Measurements from ENCODE around the gene CALML3.
"Not testable (repeated sequence)": the region's sequence is repeated elsewhere in the genome, so short reads cannot be mapped to it uniquely, and the experiment has no call there.

The CALML3 gene

DNA sequence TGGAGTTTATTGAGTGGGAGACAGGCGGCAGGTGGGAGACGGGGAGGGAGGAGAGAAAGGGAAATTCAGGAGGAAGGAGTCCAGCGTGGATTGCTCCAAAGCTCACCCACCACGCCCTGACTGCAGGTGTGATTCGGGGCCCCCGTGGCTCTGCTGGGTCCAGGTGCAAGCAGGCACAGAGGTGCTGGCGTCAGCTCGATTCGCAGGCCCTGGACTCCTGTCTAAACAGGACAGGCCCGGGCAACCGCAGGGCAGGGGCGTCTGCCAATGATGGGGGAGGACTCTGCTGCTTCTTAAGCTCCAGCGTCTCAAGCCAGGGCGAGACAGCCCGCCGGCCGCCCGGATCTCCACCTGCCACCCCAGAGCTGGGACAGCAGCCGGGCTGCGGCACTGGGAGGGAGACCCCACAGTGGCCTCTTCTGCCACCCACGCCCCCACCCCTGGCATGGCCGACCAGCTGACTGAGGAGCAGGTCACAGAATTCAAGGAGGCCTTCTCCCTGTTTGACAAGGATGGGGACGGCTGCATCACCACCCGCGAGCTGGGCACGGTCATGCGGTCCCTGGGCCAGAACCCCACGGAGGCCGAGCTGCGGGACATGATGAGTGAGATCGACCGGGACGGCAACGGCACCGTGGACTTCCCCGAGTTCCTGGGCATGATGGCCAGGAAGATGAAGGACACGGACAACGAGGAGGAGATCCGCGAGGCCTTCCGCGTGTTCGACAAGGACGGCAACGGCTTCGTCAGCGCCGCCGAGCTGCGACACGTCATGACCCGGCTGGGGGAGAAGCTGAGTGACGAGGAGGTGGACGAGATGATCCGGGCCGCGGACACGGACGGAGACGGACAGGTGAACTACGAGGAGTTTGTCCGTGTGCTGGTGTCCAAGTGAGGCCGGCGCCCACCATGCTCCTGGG is at the start of gene CALML3:
Gene CALML3, plus strand, starts transcription at position 321 of the 920 bp plus-strand sequence. Its CDS starts 125 bp downstream, at position 446.
- H3K4me3 ChIP-seq (ENCODE audit: low read depth, low read length): no peak within 1 kb of the TSS
- TF ChIP-seq, protein P1, sequence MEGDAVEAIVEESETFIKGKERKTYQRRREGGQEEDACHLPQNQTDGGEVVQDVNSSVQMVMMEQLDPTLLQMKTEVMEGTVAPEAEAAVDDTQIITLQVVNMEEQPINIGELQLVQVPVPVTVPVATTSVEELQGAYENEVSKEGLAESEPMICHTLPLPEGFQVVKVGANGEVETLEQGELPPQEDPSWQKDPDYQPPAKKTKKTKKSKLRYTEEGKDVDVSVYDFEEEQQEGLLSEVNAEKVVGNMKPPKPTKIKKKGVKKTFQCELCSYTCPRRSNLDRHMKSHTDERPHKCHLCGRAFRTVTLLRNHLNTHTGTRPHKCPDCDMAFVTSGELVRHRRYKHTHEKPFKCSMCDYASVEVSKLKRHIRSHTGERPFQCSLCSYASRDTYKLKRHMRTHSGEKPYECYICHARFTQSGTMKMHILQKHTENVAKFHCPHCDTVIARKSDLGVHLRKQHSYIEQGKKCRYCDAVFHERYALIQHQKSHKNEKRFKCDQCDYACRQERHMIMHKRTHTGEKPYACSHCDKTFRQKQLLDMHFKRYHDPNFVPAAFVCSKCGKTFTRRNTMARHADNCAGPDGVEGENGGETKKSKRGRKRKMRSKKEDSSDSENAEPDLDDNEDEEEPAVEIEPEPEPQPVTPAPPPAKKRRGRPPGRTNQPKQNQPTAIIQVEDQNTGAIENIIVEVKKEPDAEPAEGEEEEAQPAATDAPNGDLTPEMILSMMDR (IDR thresholded peaks at IDR 0.05; ENCODE audit: low read depth, low read length, missing control alignments): no peak
- no peak for DNase-seq (ENCODE audit: low read depth)

DNA sequence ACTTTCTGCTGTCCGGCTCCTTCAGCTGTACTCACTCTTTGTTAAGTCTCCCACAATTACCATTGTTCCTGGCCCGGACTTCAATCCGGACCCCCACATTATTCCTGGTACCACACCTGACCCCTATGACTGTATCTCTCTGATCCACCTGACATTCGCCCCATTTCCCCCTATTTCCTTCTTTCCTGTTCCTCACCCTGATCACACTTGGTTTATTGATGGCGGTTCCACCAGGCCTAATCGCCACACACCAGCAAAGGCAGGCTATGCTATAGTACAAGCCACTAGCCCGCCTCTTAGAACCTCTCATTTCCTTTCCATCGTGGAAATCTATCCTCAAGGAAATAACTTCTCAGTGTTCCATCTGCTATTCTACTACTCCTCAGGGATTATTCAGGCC is 49.7 kb upstream of the CALML3 start:
- H3K4me3 ChIP-seq (ENCODE audit: low read depth, low read length); DNase-seq (ENCODE audit: low read depth): not testable (repeated sequence)

DNA sequence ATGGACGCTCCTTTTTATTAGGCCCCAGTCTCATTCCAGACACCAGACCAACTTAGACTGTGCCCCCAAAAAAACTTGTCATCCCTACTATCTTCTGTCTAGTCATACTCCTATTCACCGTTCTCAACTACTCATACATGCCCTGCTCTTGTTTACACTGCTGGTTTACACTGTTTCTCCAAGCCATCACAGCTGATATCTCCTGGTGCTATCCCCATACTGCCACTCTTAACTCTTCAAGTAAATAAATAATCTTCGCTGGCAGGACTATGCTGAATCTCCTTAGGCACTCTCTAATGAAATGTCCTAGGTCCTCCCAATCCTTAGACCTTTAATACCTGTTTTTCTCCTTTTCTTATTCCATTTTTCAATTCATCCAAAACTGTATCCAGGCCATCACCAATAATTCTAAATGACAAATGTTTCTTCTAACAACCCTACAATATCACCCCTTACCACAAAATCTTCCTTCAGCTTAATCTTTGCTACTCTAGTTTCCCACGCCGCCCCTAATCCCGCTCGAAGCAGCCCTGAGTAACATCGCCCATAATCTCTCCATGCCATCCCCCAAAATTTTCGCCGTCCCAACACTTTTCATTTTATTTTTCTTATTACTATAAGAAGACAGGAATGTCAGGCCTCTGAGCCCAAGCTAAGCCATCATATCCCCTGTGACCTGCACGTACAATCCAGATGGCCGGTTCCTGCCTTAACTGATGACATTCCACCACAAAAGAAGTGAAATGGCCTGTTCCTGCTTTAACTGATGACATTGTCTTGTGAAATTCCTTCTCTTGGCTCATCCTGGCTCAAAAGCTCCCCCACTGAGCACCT is 48.6 kb upstream of the CALML3 start:
- H3K4me3 ChIP-seq (ENCODE audit: low read depth, low read length); DNase-seq (ENCODE audit: low read depth): not testable (repeated sequence)

DNA sequence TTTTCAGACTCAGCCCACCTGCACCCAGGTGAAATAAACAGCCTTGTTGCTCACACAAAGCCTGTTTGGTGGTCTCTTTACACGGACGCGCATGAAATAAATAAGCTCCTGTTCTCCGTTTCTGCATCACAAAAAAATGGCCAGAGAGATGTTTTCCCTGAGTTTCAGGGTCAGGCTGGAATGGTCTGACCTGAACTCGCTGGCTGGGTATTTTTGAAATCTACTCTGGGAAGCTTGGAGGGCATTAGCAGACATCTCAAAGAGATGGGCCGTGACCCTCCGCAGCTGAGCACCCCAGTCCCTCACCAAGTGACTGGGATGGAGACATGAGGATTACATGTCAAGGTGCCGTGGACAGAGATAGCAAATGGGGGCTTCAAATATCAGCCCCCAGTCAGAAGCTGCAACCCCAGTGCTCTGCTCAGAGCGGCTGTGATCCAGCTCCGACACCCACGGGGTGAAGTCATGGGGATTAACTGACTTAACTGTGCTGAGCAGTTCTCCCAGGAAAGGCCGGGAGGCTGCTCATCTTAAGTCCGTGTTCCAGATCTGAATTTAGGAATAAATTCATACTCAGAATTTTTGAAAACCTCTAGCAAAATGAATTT is 47.7 kb upstream of the CALML3 start:
- H3K4me3 ChIP-seq (ENCODE audit: low read depth, low read length): no peak overlapping the region
- DNase-seq (ENCODE audit: low read depth): no peak
- TF ChIP-seq, protein P1 (IDR thresholded peaks at IDR 0.05; ENCODE audit: low read depth, low read length, missing control alignments): no peak

DNA sequence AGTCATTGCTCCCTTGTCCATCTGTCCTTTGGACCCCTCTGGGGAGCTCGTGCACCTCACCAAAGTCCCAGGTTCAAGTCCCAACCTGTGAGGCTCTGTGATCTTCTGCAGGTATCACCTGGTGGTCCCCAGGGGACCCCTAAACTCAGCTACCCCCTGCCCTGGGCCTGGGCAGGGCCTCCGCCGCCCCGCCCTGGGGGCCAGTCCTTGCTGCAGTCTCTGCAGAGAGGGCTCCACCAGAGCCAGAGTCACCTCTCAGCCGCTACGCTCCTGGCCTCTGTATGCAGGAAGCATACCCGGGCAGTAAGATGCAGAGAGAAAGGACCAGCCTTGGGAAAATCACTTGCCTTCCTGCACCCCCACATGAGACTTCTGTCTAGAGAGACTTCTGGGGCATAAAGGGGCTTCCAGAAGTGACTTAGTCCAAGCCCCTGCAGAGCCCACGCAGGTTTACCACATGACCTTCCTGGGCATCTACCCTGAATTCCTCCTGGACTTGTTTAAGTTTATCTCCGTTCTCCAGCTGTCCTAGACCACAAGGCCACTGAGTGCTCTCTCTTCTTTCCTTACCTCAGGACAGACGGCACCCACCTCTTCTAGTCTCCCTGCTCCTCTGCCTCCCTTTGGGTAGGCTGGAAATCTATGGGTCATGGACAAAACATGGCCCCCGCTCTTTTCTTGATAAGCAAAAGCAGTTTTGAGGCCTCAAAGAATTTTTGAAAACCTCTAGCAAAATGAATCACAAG is 46.6 kb upstream of the CALML3 start:
- DNase-seq (ENCODE audit: low read depth): no peak

DNA sequence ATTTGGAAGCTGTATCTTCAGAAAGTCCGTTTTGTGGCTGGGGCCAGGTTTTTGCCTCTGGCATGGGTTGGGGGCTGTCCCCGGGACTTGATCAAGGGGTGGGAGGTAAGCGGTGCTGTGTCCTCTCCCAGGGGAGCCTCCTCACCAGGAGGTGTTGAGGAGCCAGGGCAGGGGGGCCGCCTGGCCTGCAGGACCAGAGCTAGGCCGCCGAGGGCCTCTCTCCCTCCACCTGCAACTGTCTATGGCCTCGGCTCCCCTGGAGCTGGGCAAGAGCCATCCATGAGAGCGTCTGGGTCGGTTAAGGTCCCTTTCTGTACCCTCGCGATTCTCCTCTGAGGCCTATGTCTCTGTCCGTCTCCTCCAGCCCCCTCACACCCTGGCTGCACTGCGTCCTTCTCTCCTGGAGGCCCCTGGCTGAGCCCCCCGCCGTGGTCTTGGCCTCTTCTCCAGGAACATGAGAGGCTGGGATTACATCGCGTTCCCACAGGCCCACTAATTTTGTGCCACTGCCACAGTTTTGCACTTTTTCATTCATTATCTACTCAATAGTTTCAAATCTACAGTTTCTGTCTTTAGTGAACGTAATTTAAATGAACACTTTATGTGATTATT is 46.0 kb upstream of the CALML3 start:
- no peak overlapping the region for H3K4me3 ChIP-seq (ENCODE audit: low read depth, low read length)
- no peak for DNase-seq (ENCODE audit: low read depth)
- TF ChIP-seq, protein P1 (IDR thresholded peaks at IDR 0.05; ENCODE audit: low read depth, low read length, missing control alignments): no peak

More for the DNA sequence above, 46.6 kb upstream of the CALML3 start:
- H3K4me3 ChIP-seq (ENCODE audit: low read depth, low read length): no peak overlapping the region
- TF ChIP-seq, protein P1 (IDR thresholded peaks at IDR 0.05; ENCODE audit: low read depth, low read length, missing control alignments): no peak

DNA sequence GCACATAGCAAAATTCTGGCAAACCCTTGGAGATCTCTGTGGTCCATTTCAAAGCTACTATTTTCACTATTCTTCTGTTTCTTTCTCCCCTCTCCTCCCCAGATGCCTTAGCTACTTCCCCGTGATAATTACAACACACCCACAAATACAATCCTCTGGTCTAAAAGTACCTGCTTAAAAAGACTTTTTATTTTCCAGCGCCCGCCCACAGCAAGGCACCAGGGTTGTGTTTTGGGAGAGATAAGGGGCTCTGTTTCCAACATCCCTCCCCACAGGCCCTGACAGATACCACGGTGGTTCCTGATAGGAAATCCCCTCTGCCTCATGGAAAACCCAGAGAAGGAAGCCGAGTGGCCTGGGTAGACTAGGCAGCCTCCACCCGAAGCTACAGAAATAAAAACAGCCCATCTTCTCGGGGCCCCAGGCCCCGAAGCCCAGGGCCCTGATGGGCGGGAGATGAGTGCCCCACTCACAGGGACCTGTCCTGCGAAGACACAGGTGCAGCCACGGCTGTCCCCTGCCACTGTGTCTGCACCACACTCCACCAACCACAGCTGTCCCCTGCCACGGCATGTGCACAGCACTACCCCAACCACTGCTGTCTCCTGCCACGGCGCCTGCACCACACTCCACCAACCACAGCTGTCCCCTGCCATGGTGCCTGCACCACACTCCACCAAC is 45.1 kb upstream of the CALML3 start:
- H3K4me3 ChIP-seq (ENCODE audit: low read depth, low read length): no peak overlapping the region
- TF ChIP-seq, protein P1 (IDR thresholded peaks at IDR 0.05; ENCODE audit: low read depth, low read length, missing control alignments): no peak
- DNase-seq (ENCODE audit: low read depth): no peak
